Measurements from ENCODE around the gene LHCGR.

Gene LHCGR

GRCh38 chr2:48755473-48755872 lies at the start of gene LHCGR:
LHCGR (minus strand) TSS chr2:48755724; CDS start chr2:48755671, 53 bp downstream.
- peak; percentile 6 for DNase-seq

GRCh38 chr2:48799601-48800000 lies 44.1 kb upstream of the LHCGR start:
- no peak for DNase-seq

- DNase-seq = no peak
Measured at GRCh38 chr2:48795065-48795464, 39.5 kb upstream of the LHCGR start.

- no peak for DNase-seq
Measured at GRCh38 chr2:48793671-48794070, 38.1 kb upstream of the LHCGR start.

- DNase-seq = no peak
Measured at GRCh38 chr2:48792030-48792429, 36.5 kb upstream of the LHCGR start.

GRCh38 chr2:48790407-48791170 lies 35.1 kb upstream of the LHCGR start:
- no peak for DNase-seq

- DNase-seq = no peak
Measured at GRCh38 chr2:48787580-48787979, 32.1 kb upstream of the LHCGR start.

- DNase-seq = no peak
Measured at GRCh38 chr2:48781366-48781765, 25.8 kb upstream of the LHCGR start.

- DNase-seq = no peak
Measured at GRCh38 chr2:48779019-48779716, 23.6 kb upstream of the LHCGR start.

GRCh38 chr2:48774251-48774650 lies 18.7 kb upstream of the LHCGR start:
- no peak for DNase-seq

GRCh38 chr2:48771241-48772014 lies 15.9 kb upstream of the LHCGR start:
- DNase-seq = no peak

GRCh38 chr2:48770181-48770580 lies 14.7 kb upstream of the LHCGR start:
- DNase-seq = no peak

- no peak for DNase-seq
Measured at GRCh38 chr2:48768669-48769068, 13.1 kb upstream of the LHCGR start.

GRCh38 chr2:48767330-48767729 lies 11.8 kb upstream of the LHCGR start:
- DNase-seq = no peak

- DNase-seq = no peak
Measured at GRCh38 chr2:48760826-48761225, 5.3 kb upstream of the LHCGR start.

- no peak for DNase-seq
Measured at GRCh38 chr2:48759682-48760081, 4.2 kb upstream of the LHCGR start.

GRCh38 chr2:48756289-48756688 lies 765 bp upstream of the LHCGR start:
- no peak for DNase-seq

- DNase-seq = no peak
Measured at GRCh38 chr2:48754874-48755273, 650 bp downstream of the LHCGR start.

GRCh38 chr2:48753228-48753627 lies 2.3 kb downstream of the LHCGR start:
- DNase-seq = no peak

GRCh38 chr2:48750128-48750739 lies 5.3 kb downstream of the LHCGR start:
- DNase-seq = no peak

- peak; percentile 5 for DNase-seq
Measured at GRCh38 chr2:48749291-48750127, 6.0 kb downstream of the LHCGR start.

GRCh38 chr2:48747319-48747718 lies 8.2 kb downstream of the LHCGR start:
- DNase-seq = no peak
